GM06990 (cell line): ENCODE results near the gene LONP1.

Experiments used
- DNase-seq: peaks from one replicate; pipeline ENCODE4 v3.0.0-alpha.2; 2011; ENCODE audit not compliant: insufficient read length; ENCODE audit errors: extremely low read depth
- H3K27me3 ChIP-seq: replicated peaks from 2 replicates; pipeline ENCODE4 v1.6.0; 2011; ENCODE audit warnings: low read length; ENCODE audit not compliant: control insufficient read depth, insufficient read depth
- H3K36me3 ChIP-seq: 2 replicates; pipeline ENCODE4 v1.5.1; 2011; ENCODE audit warnings: low read length; ENCODE audit not compliant: control insufficient read depth, insufficient read depth
- H3K4me3 ChIP-seq: replicated peaks from 2 replicates; pipeline ENCODE4 v1.5.1; 2011; ENCODE audit warnings: low read depth, mild to moderate bottlenecking, control low read depth, low read length
- TF ChIP-seq, protein P1 (sequence below): IDR thresholded peaks from 2 replicates; pipeline ENCODE4 v1.5.1; 2011; ENCODE audit warnings: low read length, control low read depth, mild to moderate bottlenecking, inconsistent platforms; ENCODE audit not compliant: insufficient read depth, poor library complexity, severe bottlenecking

The LONP1 gene

DNA sequence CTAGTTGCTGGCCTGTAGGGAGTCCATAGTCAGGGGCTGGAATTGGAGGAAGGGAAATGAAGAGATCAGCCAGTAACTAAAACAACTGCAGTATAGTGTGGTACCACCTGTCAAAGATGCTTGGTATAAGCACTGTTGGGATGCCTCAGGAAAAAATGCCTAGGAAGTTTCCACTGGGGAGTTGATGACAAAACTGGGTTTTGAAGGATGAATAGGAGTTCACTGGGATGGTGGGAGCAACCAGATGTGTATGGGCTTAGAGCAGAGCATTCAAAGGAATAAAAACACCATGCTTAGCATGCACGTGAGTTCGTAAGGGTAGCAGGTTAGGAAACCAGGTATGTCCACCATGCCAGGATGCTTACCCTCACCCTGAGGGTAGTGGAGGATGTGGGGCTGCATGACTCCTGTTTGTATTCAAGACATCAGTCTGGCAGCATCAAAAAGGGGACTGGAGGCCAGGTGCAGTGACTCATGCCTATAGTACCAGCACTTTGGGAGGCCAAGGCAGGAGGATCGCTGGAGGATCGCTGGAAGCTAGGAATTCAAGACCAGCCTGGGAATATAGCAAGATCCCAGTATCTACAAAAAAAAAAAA is 7.6 kb upstream of the LONP1 start:
- Histone ChIP-seq H3K4me3 (no peak overlapping the region), H3K27me3 (no peaks in the 10 kb centered on the region), H3K36me3 (no peaks in the 10 kb centered on the region)
- no peak for DNase-seq
- TF ChIP-seq, protein P1, sequence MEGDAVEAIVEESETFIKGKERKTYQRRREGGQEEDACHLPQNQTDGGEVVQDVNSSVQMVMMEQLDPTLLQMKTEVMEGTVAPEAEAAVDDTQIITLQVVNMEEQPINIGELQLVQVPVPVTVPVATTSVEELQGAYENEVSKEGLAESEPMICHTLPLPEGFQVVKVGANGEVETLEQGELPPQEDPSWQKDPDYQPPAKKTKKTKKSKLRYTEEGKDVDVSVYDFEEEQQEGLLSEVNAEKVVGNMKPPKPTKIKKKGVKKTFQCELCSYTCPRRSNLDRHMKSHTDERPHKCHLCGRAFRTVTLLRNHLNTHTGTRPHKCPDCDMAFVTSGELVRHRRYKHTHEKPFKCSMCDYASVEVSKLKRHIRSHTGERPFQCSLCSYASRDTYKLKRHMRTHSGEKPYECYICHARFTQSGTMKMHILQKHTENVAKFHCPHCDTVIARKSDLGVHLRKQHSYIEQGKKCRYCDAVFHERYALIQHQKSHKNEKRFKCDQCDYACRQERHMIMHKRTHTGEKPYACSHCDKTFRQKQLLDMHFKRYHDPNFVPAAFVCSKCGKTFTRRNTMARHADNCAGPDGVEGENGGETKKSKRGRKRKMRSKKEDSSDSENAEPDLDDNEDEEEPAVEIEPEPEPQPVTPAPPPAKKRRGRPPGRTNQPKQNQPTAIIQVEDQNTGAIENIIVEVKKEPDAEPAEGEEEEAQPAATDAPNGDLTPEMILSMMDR, result no peak

DNA sequence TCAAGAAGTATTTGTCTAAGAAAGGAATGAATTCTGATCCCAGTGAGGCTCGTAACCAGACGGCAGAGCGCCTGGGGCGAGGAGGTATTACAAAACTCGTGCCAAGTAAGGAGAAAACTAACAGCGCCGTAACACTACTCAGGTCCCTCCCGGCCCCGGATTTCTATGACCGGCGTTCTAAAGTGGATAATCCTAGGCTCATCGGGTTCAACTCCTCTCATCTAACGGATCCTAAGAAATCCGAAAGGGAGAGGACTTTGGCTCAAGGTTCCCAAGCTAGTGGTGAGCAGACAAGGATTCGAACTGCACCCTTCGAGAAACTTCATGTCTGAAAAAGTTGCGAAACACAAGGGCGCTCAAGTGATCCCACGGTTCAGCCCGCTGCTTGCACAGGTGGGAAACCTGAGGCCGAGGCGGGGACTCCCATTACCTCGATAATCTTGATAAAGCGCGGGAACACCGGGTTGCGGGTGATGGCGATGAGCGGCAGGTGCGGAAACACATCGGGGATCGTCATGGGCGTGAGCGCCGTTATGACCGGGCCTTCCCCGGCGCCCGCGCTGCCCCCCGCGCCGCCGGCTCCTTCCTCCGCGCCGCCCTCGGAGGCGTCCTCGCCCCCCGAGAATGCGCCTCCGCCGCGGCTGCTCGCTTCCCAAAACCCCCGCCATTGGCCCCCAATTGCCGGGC is 529 bp downstream of the LONP1 start:
- H3K4me3 ChIP-seq, result peak overlapping the region; percentile 88
- no peaks in the 10 kb centered on the region; the same call in 1 of the 2 replicates for H3K36me3 ChIP-seq
- no peaks in the 10 kb centered on the region for H3K27me3 ChIP-seq
- TF ChIP-seq, protein P1, result no peak
- no peak for DNase-seq

DNA sequence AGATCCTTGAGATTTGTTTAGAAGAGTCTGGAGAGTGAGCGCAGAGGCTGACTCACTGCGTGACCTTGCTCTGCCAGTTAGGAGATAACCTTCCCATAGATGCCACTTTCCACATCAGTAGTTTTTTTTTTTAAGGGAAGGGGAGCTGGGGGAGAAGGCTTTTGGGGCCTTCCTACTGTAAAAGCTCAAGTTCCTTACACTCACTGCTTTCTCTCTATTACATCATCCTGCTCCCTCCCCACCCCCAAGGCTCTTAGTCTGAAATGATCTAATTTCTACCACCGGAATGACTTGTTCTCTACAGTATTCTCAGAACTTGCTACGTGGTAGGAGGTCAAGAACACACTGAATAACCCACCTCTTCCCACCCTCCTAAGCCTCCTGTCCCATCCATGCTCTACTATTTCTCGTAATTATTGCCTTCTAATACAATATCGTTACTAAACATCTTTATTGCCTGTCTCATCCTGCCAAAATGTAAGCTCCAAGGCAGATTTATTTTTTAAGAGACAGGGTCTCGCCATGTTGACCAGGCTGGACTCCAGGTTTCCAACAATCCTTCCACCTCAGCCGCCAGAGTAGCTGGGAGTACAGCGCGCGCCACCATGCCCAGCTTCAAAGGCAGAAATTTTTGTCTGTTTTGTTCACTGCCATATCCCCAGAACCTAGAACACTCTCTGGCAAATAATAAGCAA is 1.2 kb downstream of the LONP1 start:
- no peaks in the 10 kb centered on the region for H3K27me3 ChIP-seq
- peak; percentile 41 for DNase-seq
- no peaks in the 10 kb centered on the region; the same call in 1 of the 2 replicates for H3K36me3 ChIP-seq
- TF ChIP-seq, protein P1, result no peak
- peak overlapping the region; percentile 88 for H3K4me3 ChIP-seq

DNA sequence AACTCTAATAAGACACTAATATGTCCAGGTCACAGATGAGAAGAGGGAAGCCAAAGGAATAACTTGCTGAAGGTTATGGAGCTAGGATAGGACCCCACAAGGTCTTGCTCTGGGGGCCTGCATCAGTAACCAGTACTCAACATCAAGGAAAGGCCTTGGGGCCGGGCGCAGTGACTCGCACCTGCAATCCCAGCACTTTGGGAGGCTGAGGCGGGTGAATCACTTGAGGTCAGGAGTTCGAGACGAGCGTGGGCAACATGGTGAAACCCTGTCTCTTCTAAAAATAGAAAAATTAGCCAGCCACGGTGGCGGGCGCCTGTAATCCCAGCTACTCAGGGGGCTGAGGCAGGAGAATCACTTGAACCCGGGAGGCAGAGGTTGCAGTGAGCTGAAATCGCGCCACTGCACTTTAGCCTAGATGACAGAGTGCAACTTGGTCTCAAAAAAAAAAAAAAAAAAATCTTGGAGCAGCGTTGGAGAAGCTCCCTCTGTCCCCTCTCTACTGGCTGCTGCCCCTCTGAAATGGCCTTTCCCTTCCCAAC is 1.8 kb downstream of the LONP1 start:
- Histone ChIP-seq H3K36me3 (peaks cover 3% of the 10 kb centered on the region; the same call in 1 of the 2 replicates), H3K27me3 (no peaks in the 10 kb centered on the region), H3K4me3 (peak overlapping the region; percentile 88)
- no peak for DNase-seq
- TF ChIP-seq, protein P1, result no peak

DNA sequence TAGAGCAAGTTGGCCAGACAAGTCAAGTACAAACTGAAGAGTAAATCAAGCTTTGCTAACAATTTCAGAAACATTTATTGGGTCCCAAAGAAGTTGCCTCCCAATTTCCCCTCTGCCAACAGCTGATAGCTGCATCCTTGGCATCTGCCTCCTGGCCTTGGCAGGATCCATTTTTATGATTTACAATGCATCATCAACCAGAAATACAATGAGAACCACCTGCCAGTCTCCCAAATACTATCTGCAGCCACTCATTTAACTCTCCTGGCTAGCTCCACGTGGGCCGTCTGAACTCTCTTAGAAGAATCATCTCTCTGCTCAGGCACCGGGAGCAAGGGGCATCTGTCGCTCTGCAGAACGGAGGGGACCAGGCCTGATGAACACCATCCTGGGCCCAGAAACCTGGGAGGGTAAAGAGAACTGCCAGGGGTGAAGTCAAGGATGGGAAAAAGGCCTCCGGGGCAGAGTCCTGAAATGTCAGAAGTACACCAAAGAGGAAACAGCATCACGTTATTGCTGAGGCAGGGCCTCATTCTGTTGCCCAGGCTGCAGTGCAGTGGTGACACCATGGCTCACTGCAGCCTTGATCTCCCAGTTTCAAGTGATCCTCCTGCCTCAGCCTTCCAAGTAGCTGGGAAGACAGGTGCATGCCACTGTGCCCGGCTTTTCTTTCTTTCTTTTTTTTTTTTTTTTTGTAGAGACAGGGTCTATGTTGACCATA is 2.6 kb downstream of the LONP1 start:
- H3K36me3 ChIP-seq, result peaks cover 6% of the 10 kb centered on the region
- TF ChIP-seq, protein P1, result no peak
- no peaks in the 10 kb centered on the region for H3K27me3 ChIP-seq
- no peak for DNase-seq
- H3K4me3 ChIP-seq, result no peak overlapping the region
